ENCODE measurements around the gene MOB1B.
"Not testable (repeated sequence)": the region's sequence is repeated elsewhere in the genome, so short reads cannot be mapped to it uniquely, and the experiment has no call there.

MOB1B gene

DNA sequence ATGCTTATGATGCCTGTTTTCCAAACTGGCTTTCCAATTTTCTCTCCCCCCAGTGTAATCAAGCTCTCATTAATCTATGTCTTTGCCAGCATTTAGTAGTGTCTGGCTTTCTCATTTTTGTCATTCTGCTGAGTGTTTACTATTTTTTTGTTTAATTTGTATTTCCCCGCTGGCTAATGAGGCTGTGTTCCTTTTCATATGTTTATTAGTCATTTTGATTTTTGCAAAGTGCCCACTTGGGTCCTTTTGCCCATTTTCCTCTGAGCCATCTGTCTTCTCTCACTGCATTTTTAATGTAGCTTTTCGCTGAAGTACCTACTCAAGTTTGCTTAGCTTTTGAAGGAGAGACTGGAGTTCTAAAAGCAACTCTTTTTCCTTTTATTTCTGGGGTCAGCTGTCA lies 106.0 kb downstream of the MOB1B start:
- no peak for DNase-seq (ENCODE audit: low read depth in 2 of 2)

DNA sequence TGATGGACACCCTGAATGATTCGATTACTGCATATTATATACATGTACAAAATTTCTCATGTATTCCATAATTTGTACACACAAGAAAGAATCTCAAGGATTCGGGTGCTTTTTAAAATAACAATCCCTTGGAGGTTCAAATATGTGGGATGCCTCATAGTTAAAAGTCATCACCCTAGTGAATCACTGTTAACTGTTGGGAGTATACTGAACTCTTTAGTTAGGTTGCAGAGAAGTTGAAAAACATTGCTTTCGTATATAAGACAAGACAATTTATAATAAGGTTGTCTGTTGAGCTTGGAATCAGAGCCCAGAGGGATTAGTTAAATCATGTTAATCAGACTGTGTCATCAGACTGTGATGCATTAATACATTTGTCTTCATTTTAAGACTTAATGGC lies 106.9 kb downstream of the MOB1B start:
- DNase-seq (ENCODE audit: low read depth in 2 of 2): no peak

DNA sequence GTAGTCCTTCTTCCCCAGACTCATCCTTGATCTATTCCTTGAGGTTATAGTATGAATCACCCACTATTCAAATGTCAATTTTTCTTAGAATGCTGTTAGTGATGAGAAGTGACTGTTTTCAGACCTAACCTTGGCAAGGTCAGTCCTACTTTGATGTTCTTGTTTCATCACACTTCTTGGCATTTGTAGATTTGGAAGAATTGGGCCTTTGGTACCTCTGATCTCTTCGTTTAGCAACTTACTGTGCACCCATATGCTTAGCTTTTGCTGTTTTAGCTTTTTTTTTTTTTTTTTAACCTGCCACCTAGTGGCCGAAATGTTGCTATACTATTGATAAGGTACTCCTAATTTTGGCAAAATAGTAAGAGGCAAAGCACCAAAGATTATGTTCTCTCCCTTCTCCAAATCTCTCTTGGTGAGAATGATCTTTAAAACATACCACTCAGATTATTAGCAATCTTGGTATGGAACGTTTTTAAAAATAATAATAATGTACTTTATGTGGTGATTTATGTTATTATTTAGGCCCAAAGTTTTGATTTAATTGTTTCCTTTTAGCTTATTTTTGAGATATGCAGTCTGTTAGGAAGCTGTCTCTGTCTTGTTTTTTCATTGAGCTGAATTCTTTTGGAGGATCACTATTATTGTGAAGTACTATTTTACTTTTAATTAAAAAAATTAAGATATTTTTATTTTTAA lies 107.9 kb downstream of the MOB1B start:
- DNase-seq (ENCODE audit: low read depth in 2 of 2): no peak

DNA sequence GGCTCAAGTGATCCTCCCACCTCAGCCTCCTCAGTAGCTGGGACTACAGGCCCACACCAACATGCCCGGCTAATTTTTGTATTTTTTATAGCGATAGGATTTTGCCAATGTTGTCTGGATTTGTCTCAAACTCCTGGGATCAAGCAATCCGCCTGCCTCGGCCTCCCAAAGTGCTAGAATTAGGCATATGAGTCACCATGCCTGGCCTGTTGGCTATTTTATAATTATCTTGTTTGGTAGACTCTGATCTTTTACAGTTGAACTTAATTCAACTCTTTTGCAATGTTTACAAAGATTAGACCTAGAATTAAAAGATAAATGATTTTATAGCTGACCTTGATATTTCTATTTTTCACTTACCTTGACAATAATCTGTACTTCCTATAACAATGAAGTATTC lies 109.3 kb downstream of the MOB1B start:
- no peak for DNase-seq (ENCODE audit: low read depth in 2 of 2)

DNA sequence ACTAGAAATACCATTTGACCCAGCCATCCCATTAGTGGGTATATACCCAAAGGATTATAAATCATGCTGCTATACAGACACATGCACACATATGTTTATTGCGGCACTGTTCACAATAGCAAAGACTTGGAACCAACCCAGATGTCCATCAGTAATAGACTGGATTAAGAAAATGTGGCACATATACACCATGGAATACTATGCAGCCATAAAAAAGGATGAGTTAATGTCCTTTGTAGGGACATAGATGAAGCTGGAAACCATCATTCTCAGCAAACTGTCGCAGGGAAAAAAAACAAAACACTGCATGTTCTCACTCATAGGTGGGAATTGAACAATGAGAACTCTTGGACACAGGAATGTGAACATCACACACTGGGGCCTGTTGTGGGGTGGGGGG lies 115.2 kb downstream of the MOB1B start:
- not testable (repeated sequence) for DNase-seq (ENCODE audit: low read depth in 2 of 2)

DNA sequence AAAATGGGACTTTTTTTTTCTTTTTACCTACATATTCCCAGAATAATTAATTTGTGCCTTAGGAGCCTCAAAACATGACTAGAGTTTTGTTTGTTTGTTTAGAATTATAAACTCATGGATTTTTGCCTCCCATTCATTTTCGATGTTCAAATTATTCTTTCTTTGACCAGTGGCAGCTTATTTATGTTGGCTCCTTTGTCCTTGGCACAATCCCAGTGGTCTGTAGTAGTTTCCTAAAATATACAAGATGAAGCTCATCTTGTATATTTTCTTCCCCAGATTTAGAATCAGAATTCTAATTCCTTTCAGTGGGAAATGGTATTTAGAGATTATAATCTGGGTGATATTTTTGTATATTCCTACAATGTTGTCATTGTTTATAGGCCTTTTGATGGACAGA lies 118.4 kb downstream of the MOB1B start:
- DNase-seq (ENCODE audit: low read depth in 2 of 2): no peak

DNA sequence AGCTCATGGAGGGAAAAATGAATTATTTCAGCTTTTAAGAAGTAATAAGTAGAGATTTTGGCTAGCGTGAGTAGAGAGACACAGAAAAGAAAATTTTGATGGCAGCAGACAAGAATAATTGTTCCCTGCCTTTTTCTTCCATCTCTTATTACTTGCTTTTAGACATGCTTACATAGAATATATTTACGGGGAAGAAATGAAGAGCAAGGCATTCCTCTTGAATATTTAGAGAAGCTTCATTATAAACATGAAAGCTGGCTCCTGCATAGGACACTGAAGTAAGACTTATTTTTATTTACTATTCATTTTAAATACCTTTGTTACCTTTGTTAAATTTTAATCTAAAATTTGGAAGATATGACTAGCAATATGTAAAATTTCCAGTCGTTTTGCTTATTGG lies 123.5 kb downstream of the MOB1B start:
- no peak for DNase-seq (ENCODE audit: low read depth in 2 of 2)

DNA sequence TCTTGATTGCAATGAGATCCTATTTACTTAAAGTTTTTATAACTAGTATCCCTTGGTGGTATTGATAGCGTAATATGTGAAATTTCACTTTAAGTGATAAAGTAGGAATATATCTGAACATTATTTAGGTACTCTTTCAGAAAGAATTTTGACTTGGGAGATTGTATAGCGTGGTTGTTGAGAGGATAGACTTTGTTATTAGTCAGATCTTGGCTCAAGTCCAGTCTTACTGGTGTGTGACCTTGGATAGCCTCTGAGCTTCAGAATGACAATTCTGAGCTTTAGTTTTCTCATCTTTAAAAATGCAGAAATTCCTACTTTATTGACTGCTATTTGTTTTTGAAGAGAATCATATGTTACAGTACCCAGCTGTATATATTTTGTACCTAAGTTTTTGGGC lies 123.9 kb downstream of the MOB1B start:
- no peak for DNase-seq (ENCODE audit: low read depth in 2 of 2)

DNA sequence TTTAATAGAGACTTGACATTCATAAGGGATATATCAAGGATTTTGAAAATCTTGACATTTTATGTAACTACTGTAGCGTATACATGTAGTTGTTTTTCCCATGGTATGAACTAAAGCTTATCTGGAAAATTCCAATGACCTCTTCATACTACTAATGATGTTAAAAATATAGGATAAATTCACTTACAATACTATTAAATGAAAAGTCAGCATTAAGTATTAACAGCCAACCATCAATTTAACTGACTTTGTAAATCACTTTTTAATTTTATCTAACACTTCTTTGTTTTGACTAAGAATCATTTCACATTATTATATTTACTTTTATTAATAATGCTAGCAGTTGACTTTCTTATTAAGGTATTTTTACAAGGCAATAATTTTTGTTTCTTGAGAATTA lies 125.4 kb downstream of the MOB1B start:
- DNase-seq (ENCODE audit: low read depth in 2 of 2): no peak

DNA sequence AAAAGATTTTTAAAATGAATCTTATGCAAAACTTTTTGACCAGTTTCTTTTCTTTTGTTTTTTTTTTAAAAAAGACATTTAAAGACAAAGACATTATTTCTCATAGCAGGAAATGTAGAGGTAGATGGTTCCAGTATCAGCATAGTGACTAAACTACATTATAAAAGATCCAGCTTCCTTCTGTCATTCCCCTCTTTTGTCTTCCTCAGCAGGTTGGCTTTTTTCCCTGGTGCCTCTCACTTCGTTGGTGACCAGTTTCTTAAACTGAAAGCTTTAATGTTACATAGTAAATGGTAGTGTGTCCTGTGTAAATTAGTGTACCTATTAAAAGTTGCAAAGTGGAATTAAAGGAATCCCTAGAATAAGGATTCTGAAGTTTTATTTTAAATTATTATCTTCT lies 127.3 kb downstream of the MOB1B start:
- no peak for DNase-seq (ENCODE audit: low read depth in 2 of 2)

DNA sequence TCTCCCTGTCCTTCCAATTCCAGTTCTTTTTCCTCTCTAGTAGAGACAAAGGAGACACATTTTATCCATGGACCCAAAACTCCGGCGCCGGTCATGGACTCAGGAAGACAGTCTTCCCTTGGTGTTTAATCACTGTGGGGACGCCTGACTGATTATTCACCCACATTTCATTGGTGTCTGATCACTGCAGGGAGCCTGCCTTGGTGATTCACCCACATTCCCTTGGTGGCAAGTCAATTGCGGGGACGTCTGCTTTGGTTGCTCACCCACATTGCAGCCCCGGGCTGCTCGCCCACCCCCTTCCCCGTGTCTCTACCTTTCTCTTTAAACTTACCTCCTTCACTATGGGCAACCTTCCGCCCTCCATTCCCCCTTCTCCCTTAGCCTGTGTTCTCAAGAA lies 129.9 kb downstream of the MOB1B start:
- DNase-seq (ENCODE audit: low read depth in 2 of 2): not testable (repeated sequence)
